Stimulated activated CD8-positive, alpha-beta memory T cell treated with anti-CD3 and anti-CD28 coated beads, Interleukin-7, amount 100 ng/mL, for 24 hours (primary cell): ENCODE measurements around the gene TDRD9.
"Not testable (repeated sequence)": the region's sequence is repeated elsewhere in the genome, so short reads cannot be mapped to it uniquely, and the experiment has no call there.

Experiments
- DNase-seq: peaks from one replicate; pipeline ENCODE4 v3.0.0-alpha.2; 2020; ENCODE audit warnings: low read depth

TDRD9 gene

DNA sequence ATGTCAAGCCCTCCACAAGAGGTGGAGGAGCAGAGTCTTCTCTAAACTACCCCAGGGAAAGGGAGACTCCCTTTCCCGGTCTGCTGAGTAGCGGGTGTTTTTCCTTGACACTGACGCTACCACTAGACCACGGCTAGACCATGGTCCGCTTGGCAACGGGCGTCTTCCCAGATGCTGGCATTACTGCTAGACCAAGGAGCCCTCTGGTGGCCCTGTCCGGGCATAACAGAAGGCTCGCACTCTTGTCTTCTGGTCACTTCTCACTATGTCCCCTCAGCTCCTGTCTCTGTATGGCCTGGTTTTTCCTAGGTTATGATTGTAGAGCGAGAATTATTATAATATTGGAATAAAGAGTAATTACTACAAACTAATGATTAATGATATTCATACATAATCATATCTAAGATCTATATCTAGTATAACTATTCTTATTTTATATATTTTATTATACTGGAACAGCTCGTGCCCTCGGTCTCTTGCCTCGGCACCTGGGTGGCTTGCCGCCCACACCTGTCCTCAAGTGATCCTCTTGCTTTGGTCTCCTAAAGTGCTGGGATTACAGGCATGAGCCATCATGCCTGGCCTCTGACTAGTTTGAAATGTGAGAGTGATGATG is 52.5 kb downstream of the TDRD9 start:
- not testable (repeated sequence) for DNase-seq

- DNase-seq, result no peak
These were observed 55.9 kb downstream of the TDRD9 start for GRCh38 chr14:103984196-103984595.

DNA sequence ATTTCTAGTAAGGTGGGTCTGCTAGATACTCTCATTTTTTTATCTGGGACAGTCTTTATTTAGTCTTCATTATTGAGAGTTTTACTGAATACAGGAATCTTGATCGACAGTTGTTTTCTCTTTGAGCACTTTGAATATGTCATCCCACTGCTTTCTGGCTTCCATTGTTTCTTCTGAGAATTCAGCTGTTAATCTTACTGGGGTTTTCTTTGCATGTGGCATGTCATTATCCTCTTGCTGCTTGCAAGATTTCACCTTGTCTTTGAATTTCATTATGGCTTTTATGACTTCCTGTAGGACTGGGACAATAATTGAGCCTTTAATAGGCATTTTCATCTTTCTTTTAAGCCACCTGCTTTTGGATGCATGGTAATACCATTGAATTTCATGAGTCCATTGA is 60.8 kb downstream of the TDRD9 start:
- no peak for DNase-seq

DNA sequence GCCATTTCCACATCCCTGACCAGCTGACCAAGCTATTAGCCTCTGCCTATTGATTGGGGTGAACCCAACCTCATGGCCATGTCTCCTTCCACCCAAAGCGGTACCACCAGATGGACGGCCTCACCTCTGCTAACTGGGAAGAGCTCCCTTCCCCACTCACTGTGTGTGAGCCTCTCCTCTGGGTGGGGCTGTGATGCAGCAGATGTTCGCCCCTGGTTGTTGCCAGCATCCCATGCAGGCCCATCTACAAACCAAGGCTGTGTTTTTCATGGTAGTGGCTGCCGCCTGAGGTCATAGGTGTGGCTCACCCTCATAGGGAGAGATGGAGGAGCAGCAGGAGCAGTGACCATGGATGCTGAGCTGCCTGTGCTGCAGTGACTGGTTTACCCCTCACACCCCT is 61.7 kb downstream of the TDRD9 start:
- DNase-seq, result no peak

DNA sequence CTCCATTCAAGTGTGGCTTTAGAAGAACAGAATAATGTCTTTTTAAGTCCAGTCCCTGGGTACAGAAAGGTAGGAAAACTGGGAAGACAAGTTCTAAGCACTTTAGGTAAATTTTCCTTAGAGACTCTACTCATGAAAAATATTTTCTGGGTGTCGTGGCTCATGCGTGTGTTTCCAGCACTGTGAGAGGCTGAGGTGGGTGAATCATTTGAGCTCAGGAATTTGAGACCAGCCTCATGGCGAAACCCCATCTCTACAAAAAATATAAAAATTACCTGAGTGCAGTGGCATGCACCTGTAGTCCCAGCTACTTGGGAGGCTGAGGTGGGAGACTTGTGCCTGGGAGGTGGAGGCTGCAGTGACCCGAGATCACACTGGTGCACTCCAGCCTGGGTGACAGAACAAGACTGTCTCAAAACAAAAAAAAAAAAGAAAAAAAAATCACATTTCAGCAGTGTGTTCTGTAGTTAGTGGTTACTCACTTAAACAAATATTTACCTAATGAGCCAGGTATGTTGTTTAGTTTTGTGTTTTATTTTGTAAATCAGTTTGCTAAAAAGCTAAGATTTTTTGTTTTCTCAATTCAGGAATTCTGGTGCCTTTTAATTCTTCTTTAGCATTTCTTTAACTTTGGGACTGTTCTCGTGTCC is 66.4 kb downstream of the TDRD9 start:
- no peak for DNase-seq

DNA sequence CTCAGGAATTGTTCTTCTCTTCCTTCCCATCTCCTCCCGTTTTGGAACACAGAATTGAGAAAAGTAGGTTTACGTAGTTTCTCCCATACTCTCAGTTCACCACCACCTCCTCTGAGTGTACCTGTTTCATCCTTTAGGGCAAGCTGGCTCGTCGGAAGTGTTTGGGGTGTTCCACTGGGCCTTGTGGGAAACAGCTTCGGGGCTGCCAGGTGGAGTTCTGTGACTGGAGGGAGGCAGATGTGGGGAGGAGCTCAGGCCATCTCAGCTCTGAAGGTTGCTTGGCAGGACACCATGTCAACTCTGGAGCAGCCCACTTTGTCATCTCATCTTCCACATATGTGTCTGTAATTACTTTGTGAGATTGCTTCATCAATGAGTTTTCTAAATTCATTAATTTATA is 67.6 kb downstream of the TDRD9 start:
- no peak for DNase-seq

GRCh38 chr14:103997391-103997790 is 69.1 kb downstream of the TDRD9 start:
- DNase-seq, result no peak

DNA sequence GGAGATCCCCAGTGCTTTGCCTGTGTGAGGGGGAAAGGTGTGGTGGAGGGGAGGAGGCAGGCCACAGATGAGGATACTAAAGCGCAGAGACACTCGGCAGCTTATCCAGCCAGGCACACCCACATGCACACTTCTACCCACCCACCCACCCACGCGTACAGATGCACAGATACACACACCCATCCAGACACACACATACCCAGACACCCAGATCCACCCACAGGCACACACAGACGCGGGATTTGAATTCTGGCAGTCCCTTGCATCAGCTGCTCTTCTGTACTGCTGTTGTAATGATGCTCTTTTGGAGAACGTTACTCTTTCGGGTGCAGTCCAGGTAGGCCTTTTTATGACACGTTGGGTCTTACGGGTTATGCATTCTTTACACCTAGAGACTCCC is 69.8 kb downstream of the TDRD9 start:
- DNase-seq, result no peak

GRCh38 chr14:103999795-104000440 is 71.7 kb downstream of the TDRD9 start:
- DNase-seq, result no peak

GRCh38 chr14:104001003-104001402 is 72.7 kb downstream of the TDRD9 start:
- DNase-seq, result no peak

DNA sequence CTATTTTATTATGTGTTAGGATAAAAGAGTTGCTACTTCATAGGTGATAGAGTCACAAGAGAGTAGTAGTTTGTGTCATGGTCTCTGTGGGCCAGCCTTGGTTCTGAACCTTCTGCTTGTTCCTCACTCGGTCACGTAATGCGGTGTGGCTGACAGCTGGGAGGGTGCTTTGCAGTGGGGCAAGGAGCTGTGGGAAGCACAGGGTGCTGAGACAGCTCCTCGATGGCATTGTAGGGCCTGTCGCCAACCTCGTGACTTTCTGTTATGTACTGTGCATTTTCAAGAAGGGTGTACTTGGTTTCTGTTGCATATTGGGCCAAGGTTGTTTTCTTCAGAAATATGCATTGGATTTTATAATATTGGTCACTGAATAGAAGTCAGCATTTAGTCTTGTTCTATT is 75.4 kb downstream of the TDRD9 start:
- DNase-seq, result no peak

DNA sequence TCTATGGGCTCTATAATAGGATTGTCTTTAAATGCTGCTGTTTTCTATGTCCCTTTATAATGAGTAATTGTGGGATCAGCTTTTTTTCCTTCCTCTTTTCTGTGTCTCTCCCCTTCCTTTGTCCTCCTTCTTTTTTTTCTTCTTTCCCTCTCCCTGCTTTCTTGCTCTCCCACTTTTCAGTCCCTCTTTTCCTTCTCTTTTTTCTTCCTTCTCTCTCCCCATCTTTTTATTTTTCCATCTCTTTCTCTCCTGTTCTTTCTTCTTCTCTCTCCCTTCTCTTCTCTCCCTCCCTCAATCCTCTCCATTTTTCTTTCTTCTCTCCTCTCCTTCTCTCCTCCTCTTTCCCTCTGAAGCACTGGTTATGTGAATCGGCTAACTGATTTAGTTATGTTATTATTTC is 76.6 kb downstream of the TDRD9 start:
- DNase-seq, result no peak

DNA sequence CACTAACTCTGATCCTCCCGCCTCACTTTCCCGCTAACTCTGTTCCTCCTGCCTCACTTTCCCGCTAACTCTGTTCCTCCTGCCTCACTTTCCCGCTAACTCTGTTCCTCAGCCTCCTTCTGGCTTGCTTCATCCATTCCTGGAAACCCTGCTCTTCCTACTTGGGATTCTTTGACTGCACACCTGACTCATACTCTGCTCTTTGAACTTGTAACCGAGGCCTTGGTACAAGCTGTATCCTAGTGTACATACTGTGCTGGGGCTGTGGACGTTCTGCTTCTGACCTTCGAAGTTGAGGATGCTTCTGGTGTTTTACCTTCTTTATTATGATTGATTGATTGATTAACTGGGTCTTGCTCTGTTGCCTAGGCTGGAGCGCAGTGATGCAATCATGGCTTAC is 77.2 kb downstream of the TDRD9 start:
- no peak for DNase-seq

- DNase-seq, result no peak
These were observed 78.9 kb downstream of the TDRD9 start for GRCh38 chr14:104007121-104007520.

DNA sequence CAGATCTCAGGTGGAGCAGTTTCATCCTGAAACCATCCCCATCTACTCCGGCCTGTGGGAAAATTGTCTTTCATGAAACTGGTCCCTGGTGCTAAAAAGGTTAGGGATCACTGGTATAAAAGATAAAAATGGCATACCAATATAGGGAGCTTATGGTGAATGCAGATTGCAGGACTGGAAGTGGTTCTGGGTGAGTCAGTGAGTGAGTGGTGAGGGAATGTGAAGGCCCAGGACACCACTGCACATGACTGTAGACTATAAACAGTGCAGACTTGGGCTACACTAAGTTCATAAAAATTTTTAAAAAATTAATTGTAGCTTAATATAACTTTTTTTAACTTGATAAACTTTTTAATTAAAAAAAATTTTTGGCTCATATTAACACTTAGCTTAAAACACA is 81.0 kb downstream of the TDRD9 start:
- no peak for DNase-seq

GRCh38 chr14:104011824-104012517 is 83.7 kb downstream of the TDRD9 start:
- DNase-seq, result no peak

DNA sequence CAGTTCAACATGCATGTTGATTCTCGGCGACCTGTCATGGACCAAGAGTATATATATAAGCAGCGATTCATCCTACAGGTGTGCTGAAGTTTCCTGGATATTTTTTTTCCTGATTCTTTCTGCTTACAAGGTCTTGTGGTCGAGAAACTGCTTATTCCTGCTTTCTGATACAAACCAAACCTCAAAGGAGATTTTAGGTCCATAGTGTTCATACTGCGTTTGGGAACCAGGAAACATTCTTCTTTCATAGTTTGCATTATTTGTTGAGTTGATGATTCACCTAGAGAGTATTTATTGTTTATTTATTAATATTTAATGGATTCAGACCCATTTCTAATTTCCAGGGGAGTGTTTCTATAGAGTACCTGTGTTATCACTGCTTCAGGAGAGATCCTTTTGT is 86.5 kb downstream of the TDRD9 start:
- DNase-seq, result no peak

DNA sequence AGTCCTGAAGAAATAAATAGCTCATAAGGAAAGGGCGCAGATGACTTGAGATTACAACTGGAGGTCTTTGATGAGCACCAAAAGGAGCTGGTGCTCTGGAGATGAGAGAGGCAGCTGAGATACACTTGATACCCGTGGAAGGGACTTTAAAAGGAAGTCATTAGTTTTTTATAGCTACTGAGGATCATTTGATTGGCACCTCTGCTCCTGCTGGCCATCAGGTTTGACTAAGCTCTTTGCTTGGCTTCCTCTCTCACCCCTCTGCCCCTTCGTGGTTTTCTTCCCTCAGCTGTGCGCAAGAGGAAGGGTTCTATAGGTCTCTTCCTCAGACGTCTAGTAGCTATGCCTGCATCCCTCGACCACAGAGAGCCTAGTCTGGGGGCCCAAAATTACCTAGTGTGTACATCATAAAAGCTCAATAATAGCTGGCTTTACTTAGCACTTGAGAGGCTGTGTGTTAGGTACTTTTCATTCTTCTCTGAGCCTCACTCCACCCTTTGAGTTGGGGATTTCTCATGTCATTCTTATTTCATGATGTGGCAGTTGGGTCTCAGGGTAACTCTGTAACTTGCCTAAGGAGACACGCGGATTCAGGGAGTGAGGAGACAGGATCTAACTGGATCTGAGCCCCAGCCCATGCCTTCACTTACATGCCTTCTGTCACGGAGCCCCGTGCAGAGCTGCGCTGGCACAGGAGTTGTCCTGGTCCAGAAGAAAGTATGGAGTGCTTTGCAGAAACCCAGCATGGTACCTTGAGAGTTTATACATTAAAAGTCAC is 88.8 kb downstream of the TDRD9 start:
- no peak for DNase-seq

- no peak for DNase-seq
These were observed 90.8 kb downstream of the TDRD9 start for GRCh38 chr14:104019029-104019428.

GRCh38 chr14:104019806-104020205 is 91.5 kb downstream of the TDRD9 start:
- no peak for DNase-seq

DNA sequence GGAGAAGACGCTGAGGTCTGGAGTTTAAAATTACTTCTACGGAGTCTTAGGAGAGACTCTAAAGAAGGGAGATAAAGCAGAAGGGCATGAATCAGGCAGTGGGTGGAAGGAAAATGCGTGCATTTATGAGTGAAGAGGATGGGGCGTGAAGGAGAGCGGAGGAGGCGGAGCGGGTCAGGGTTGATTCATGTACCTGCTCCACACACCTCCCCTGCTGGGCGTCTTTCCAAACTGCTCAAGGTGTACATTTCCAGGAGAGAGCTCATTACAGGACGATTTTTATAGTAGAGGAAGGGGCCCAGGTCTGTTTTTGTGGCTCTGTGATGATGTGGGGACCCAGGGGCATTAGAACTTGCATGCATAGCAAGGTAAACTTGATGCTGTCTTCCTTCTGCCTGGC is 92.2 kb downstream of the TDRD9 start:
- no peak for DNase-seq

DNA sequence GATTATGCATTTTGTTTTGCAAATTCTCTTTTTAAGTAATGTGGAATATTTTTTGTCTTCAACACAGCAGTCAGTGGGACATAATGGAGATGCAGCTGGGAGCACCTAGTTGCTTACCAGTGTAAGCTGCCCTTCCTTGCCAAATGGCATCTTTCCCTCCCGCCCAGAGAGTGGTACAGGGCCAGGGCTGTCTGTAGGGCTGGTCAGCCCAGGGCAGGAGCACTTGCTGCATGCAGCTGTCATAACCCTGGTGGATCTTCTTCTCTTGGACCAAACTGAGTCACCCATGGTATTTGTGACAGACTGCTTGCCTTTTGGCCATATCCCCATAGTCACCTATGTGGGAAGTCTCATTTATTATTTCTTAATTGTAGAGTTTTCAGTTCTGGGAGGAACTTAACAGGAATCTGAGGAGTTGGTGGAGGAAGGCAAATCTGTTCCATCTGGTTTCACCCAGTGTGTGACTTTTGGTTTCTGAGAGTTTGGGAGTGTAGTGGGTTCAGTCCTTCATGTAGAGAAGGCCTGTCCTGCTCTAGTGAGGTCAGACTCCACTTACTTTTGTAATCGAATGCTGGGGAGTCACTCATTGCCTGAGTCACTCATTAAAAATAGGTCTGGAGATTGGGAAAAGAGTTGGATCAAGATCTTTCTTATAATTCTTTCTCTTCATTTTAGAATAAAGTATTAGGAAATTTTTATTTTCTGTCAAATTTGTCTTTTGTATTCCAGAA is 95.2 kb downstream of the TDRD9 start:
- no peak for DNase-seq
